ENCODE results near the gene SCNN1G.
"Not testable (repeated sequence)": the region's sequence is repeated elsewhere in the genome, so short reads cannot be mapped to it uniquely, and the experiment has no call there.

SCNN1G gene

DNA sequence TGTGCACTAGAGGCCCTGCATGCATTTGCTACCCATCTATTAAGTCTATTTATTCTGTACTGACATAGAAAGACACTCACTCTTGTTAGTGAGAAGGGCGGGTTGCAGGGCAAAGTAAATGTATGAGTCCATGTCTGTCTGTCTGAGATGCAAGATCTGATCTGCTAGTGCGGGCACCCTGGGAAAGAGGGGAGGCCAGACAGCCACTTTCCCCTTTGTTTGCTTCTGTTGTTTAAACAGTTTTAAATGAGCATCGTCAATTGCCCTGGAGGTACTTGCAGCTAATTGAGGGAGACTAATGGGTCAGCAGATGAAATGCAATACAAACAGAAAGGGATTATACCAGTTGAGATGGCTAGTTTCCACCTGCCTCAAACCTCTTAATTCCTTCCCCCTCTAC lies 24.9 kb downstream of the SCNN1G start:
- no peak for FAIRE-seq

DNA sequence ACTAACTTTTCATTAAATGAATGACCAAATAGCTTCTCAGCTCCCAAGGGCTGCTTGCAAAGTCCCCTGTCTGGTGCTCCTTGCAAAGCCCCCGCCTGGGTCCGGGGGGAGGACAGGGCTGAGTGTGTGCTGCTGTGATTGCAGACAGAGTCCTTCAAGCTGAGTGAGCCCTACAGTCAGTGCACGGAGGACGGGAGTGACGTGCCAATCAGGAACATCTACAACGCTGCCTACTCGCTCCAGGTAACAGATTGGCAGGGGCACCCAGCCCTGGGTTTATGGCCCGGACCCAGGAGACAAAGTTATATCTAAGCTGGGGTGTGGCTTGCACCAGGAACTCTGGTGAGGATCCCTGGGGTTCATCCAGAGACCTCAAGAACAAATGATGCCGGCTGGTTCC lies 27.1 kb downstream of the SCNN1G start:
- FAIRE-seq, result no peak

DNA sequence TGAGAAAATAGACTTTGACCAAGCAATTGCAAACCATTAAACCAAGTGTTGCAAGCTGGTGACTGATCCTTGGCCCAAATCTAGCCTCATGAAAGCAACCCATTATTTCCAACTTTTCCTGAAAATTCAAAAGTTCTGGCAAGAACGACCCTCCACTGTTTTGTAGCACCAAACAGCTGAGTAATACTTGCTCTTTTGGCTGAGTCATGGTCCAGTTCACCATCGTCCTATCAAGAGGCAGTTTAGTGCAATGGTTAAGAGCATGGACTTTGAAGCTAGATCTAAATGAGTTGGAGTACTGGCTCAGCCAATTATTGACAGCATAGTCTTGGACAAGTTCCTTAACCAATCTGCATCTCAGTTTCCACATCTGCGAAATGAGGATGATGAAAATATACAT lies 31.3 kb downstream of the SCNN1G start:
- no peak for FAIRE-seq

DNA sequence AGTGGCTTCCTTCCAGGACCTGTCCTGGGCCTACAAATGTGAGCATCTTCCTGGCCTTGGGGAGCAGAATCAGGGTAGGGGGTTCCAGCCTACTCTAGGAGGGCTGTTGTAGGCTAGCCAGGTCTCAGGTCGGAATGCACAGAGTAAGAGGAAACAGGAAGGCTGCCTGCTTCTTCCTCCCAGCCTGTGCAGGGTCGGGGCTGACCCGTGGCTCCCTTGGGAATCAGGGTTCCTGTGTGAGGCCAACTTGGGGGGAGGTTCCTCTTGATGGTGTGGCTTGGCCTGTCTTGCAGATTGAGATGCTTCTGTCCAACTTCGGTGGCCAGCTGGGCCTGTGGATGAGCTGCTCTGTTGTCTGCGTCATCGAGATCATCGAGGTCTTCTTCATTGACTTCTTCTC lies 32.3 kb downstream of the SCNN1G start:
- FAIRE-seq, result no peak

DNA sequence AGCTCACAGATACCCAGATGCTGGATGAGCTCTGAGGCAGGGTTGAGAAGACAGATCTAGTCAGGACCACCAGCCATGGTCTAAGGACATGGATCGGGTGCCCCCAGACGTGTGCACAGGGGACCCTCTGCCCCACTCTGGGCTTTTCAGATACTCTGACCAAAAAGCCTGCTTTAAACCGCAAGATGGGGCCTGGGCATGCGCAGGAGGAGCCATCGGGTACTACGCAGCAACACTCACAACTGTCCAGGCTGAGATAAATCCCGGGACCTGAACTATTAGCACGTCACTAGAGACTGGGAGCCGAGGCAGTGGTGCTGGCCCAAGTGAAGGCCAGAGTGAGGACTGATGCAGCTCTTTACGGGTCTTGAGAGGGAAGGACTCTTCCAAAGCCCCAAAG lies 32.9 kb downstream of the SCNN1G start:
- FAIRE-seq, result no peak

DNA sequence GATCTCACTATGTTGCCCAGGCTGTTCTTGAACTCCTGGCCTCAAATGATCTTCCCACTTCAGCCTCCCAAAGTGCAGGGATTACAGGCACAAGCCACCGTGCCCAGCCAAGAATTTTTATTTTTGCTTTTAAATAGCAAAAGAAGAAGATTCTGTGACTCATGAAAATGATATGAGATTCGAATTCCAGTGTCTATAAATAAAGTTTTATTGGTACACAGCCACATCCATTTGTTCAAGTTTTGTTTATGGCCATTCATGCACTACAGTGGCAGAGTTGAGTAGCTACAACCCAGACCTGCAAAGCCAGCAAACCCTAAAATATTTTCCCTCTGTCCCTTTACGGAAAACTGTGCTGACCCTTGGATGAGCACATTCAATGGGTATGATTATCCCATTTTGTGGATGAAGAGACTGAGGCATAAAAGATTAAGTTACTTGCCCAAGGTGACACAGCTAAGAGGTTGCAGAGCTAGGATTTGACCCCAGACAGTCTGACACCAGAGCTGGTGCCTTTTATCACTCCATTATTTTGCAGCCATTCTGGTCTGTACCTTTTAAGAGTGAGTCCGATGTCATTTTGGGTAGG lies 34.2 kb downstream of the SCNN1G start:
- FAIRE-seq, result no peak

DNA sequence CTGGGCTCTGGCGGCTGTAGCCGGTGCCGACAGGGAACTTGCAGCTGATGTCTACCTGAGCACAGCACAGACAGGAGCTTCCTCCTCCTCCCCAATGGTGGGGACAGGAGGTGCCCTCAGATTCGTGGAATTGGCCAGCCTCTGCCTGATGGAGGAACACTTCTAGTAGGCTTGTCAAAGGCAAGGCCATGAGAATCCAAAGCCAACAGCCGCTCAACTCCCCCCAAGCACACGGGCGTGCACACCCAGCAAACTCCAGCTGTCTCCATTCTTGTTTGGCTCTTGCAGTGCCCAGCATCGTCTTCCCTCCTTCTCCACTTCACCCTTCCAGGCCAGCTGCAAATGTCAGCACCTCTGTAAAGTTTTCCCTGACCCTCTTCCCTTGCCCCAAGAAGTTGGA lies 35.1 kb downstream of the SCNN1G start:
- FAIRE-seq, result no peak

DNA sequence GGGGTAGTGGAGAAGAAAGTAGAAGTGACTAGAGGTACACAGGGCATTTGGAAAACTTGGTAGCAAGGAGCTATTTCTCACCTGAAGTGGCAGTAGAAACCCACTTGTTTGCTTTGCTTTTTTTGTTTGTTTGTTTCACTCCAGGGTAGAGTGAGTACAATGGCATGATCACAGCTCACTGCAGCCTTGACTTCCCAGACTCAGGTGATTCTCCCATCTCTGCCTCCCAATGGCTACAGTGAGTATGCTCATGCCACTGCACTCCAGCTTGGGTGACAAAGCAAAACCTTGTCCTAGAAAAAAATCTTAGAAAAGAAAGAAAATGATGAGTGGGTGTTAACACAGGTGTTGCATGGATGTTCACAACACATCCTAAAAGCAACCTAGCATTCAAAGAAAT lies 40.4 kb downstream of the SCNN1G start:
- no peak for FAIRE-seq

DNA sequence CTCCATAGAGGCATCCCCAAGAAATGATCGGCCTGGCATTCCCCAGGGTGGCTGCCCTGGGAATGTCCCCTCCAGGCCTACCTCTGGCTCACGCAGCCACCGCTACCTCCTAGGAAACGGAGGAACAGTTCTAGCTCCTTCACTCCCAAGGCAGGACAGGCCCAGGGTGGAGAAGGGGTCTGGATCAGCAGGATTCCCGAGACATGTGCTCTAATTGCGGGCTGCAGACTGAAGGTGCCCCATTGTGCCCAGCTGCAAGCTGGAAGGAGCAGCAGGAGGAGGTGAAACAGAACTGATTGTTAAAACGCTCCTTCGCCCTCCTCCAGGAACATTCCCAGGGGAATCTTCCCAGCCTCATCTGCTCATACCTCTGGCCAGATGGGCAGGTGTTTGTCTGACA lies 40.8 kb downstream of the SCNN1G start:
- no peak for FAIRE-seq

DNA sequence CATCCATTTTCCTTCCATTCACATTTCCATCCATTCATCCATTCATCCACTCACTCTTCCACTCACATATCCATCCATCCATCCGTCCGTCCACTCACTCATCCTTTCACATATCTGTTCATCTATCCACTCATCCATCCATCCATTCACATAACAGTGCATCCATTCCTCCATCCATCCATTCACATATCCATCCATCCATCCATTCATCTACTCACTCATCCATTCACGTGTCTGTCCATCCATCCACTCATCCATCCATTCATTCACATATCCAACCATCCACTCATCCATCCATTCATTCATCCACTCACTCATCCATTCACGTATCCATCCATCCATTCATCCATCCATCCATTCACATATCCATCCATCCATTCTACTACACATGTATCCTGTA lies 42.6 kb downstream of the SCNN1G start:
- no peak for FAIRE-seq

DNA sequence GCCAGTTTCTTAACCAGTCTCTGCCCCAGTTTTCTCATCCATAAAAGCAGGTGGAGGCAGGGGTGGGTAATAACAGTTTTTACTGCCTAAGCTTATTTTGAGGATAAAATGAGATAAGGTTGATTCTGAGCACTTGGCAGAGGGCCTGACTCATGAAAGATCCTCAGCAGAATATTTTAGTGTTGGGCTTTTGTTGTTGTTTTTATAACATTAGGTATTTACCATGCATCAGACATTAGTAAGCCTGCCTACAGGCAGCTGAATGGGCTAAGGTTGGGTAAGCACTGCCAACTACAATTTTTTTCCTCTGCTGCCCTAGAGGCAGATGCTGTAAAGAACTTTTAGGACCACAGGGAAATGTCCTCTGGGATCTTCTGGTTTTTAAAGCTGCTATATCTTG lies 43.1 kb downstream of the SCNN1G start:
- no peak for FAIRE-seq

DNA sequence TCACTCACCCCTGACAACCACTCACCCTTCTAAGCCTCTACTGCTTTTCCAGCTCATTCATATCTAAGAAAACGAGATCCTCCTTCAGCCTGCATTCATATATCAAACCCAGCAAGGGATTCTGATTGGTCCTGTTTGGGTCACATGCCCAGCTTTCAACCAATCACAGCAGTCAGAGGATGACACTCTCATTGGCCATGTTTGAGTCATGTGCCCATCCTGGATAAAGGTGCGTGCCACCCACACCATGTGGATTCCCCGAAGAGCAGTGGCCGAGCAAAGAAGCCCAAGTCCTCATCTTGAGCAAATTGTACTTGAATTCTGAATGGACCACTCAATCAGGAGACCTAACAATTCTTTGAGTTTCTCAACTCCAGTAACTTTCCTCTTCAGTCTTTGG lies 45.0 kb downstream of the SCNN1G start:
- FAIRE-seq, result no peak

DNA sequence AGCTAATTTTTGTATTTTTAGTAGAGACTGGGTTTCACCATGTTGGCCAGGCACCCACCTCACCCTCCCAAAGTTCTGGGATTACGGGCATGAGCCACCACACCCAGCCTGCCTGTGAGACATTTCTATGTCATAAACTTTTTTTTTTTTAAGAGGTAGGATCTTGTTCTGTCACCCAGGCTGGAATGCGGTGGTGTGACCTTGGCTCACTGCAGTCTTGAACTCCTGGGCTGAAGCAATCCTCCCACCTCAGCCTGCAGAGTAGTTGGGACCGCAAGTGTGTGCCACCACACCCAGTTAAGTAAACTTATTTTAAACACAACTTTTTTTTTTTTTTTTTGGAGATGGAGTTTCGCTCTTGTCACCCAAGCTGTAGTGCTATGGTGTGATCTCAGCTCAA lies 47.2 kb downstream of the SCNN1G start:
- FAIRE-seq, result no peak

DNA sequence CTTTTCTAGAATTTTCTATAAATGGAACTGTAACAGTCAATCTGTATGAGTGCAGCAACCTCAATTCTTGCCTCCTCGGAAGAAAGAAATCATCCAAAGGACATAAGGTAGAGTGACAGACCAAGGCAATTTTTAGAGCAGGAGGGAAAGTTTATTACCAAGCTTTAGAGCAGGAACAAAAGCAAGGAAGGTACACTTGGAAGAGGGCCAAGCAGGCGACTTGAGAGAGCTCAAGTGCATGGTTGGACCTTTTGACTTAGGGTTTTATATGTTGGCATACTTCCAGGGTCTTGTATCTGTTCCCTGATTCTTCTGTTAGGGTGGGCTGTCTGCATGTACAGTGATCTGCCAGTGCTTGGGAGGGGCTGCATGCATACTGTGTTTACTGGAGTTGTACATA lies 50.3 kb downstream of the SCNN1G start:
- no peak for FAIRE-seq

DNA sequence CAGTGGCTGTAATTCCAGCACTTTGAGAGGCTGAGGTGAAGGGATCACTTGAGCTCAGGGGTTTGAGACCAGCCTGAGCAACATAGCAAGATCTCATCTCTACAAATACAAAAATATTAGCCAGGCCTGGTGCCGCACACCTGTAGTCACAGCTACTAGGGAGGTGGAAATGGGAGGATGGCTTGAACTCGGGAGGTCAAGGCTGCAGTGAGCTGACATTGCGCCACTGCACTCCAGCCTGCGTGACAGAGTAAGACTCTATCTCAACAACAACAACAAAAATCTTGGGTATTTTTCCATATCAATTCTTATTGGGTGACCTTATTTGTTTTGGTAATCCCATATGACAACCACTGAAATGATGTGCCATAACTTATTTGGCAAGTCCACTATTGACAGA lies 52.6 kb downstream of the SCNN1G start:
- no peak for FAIRE-seq

DNA sequence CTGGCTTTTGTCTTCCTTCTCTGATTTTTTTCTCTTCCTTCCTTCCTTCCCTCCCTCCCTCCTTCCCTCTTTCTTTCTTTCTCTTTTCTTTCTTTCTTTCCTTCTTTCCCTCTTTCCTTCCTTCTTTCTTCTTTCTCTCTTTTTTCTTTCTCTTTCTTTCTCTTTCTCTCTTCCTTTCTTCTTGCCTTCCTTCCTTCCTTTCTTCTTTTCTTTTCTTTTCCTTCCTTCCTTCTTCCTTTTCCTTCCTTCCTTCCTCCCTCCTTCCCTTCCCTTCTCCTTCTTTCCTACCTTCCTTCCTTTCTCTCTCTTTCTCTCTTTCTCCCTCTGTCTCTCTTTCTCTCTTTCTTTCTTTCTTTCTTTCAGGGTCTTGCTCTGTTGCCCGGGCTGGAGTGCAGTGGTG lies 54.4 kb downstream of the SCNN1G start:
- no peak for FAIRE-seq

DNA sequence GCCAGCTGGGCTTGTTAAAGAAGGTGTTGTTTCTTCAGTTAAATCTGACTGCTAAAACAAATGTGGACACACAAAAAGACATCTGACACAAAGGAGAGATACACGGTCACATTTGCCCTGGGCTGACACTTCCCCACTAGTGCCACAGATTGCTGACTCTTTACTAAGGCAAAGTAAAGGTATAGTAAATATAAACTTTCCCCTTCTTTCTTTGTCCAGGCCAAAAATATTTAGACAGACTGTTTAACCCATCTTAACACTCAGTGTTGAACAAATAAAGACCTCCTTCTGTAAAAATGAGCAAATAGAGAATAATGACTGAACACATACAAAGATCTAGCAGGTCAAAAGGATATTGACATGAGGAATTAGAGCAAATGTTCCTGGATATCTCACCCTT lies 58.4 kb downstream of the SCNN1G start:
- FAIRE-seq, result no peak

DNA sequence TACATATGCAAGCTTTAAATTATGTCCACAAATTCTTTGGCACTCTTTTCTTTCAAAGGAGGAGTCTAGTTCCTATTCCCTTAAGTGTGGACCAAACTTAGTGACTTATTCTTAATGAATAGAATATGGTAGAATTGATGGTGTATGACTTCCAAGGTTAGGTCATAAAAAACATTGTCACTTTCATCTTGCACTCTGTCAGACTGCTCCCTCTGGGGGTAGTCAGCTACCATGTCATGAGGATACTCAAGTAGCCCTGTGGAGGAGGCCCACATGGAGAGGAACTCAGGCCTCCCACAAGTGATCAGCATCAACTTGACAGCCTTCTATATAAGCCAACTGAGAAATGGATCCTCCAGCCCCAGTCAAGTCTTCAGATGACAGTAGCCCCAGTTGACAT lies 61.6 kb downstream of the SCNN1G start:
- no peak for FAIRE-seq

DNA sequence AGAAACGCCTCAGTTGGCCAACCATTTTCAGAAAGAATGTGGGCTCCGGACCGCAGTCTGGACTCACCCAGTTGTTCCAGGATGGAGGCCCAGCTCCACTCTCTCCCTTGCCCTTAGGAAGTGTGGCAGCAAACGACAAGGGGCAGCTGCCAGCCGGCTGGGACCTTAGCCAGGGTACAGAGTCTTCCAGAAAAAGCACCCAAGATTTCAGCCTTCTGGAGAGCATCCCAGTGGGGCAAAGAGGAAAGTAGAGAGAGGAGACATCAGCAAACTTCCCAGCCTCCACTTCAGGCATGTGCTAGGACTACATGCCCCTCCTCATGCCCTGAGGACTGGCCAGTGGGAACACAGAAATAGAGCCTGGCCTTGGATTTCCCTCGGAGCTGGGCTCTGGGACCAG lies 62.7 kb downstream of the SCNN1G start:
- FAIRE-seq, result no peak

DNA sequence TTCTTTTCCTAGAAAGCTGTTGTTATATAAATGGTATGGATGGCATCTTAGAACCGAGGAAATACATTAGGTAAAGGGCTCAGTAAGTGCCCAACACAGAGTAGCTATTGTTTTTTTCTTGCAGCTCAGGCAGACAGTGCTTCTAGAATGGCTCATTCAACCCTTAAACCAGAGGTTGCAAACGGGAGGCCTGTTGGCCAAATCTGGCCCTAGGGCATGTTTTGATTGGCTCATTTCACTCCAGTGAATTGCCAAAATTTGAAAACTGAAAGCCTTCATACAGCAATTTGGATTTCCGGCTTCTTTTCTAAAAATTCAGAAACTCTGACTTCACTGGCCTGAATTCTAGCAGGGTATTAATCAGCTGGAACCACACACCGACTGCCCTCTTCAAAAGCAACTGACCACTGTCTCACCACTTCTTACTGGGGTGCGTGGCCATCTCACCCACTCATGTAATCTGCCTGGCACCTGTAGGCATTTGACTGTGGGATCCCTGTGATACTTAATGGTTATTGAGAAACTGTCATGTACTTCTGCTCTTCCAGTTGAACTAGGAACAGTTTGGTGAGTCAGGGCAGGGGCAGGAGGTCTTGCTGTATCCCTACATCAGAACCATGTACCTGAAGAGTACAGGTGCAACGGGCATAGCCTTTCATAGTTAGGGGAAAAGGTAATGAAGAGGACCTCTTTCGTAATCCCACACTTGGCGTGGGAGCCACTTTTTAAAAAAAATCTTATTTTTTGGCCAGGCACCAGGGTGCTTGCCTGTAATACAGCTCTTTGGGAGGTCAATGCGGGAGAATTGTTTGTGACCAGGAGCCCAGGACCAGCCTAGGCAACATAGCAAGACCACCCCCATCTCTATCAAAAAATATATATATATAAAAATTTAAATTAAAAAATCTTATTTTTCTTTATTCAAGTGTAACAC lies 66.0 kb downstream of the SCNN1G start:
- no peak for FAIRE-seq

DNA sequence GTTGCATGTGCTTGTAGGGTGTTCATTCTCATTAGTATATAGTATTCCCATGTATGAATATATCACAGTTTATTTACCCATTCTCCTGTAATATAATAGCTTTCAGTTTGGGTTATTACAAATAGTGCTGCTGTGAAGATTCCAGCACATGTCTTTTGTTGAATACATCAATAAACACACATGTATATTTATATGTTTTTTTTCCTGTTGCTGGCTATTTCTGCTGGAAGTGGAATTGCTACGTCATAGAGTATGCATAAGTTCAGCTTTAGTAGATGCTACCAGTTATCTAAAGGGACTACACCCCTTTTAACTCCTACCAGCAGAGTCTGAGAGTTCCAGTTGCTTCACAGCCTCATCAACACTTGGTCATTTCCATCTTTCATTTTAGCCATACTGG lies 67.3 kb downstream of the SCNN1G start:
- no peak for FAIRE-seq

DNA sequence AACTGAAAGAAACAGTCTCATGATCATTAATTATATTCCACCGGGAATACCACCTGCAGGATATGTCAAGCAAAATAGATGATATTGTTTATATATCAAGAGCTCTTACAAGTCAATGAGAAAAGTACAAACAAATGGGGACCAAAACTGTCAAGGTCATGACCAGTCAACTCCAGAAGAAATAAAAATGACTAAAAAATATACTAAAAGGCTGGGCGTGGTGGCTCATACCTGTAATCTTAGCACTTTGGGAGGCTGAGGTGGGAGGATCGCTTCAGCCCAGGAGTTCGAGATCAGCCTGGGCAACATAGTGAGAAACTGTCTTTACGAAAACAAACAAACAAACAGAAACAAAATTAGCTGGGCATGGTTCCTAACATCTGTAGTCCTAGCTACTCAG lies 69.8 kb downstream of the SCNN1G start:
- no peak for FAIRE-seq

DNA sequence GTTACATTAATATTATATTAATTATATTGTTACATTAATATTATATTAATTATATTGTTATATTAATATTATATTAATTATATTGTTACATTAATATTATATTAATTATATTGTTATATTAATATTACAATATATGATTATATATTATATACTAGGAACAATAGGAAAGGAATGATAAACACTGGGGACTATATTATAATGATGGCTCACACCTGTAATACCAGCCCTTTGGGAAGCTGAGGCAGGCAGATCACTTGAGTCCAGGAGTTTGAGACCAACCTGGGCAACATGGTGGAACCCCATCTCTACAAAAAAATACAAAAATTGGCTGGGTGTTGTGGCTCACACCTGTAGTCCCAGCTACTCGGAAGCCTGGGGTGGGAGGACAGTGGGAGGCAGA lies 71.1 kb downstream of the SCNN1G start:
- not testable (repeated sequence) for FAIRE-seq

DNA sequence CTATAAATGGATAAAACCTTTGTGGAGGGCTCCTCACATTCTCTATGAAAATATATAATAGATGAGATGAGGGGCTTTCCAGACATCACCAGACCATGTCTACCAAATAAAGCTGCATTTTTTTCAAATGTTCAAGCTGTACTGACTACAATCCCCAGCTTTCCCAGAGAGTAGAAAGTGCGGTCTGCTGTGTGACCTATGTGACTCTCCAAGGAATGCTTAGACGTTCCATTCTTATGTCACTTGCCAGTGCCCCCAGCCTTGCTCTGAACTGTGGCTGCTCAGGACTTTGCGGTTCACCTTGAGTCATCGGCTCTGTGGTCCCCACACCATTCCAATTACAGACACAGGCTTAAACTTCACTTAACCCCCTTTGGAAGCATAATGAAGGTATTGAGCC lies 71.8 kb downstream of the SCNN1G start:
- no peak for FAIRE-seq

DNA sequence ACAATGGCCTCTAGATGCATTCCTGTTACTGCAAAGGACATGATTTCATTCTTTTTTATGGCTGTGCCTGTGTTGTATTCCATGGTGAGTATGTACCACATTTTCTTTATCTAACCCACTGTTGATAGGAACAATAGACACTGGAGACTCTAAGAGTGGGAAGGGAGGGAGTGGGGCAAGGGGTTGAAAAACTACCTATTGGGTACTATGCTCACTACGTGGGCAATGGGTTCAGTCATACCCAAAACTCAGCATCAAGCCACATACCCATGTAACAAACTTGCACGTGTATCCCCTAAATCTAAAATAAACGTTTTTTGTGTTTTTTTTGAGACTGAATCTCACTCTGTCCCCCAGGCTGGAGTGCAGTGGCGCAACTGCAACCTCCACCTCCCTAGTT lies 72.5 kb downstream of the SCNN1G start:
- FAIRE-seq, result no peak

Data from endometrium (tissue), 2 donors.